Iris pigment epithelial cell (primary cell): ENCODE results near the gene NBPF1.
"Not testable (repeated sequence)": the region's sequence is repeated elsewhere in the genome, so short reads cannot be mapped to it uniquely, and the experiment has no call there.

Experiments
- DNase-seq: peaks from one replicate; pipeline ENCODE4 v3.0.0-alpha.2; 2011; ENCODE audit warnings: low read depth

Gene NBPF1

GRCh38 chr1:16613185-16614147, at the start of gene NBPF1:
TSS of gene NBPF1 (minus strand) at chr1:16613564.
- DNase-seq: peak; percentile 99

- DNase-seq: not testable (repeated sequence)
These were observed 44.9 kb upstream of the NBPF1 start for GRCh38 chr1:16658234-16658633.

- not testable (repeated sequence) for DNase-seq
These were observed 43.8 kb upstream of the NBPF1 start for GRCh38 chr1:16656981-16657683.

GRCh38 chr1:16656574-16656973, 43.2 kb upstream of the NBPF1 start:
- DNase-seq: not testable (repeated sequence)

GRCh38 chr1:16651560-16651959, 38.2 kb upstream of the NBPF1 start:
- not testable (repeated sequence) for DNase-seq

- DNase-seq: not testable (repeated sequence)
These were observed 36.6 kb upstream of the NBPF1 start for GRCh38 chr1:16649960-16650359.

GRCh38 chr1:16649390-16649789, 36.0 kb upstream of the NBPF1 start:
- not testable (repeated sequence) for DNase-seq

GRCh38 chr1:16648756-16649155, 35.4 kb upstream of the NBPF1 start:
- not testable (repeated sequence) for DNase-seq

- not testable (repeated sequence) for DNase-seq
These were observed 34.9 kb upstream of the NBPF1 start for GRCh38 chr1:16648250-16648649.

GRCh38 chr1:16647179-16648176, 34.1 kb upstream of the NBPF1 start:
- not testable (repeated sequence) for DNase-seq

GRCh38 chr1:16646716-16647115, 33.4 kb upstream of the NBPF1 start:
- DNase-seq: not testable (repeated sequence)

GRCh38 chr1:16646061-16646664, 32.8 kb upstream of the NBPF1 start:
- not testable (repeated sequence) for DNase-seq

- not testable (repeated sequence) for DNase-seq
These were observed 32.1 kb upstream of the NBPF1 start for GRCh38 chr1:16645271-16646060.

GRCh38 chr1:16644482-16645270, 31.3 kb upstream of the NBPF1 start:
- DNase-seq: peak; percentile 98

- DNase-seq: no peak
These were observed 30.8 kb upstream of the NBPF1 start for GRCh38 chr1:16644193-16644481.

- peak; percentile 45 for DNase-seq
These were observed 30.3 kb upstream of the NBPF1 start for GRCh38 chr1:16643476-16644192.

GRCh38 chr1:16643001-16643411, 29.6 kb upstream of the NBPF1 start:
- not testable (repeated sequence) for DNase-seq

- not testable (repeated sequence) for DNase-seq
These were observed 28.9 kb upstream of the NBPF1 start for GRCh38 chr1:16642025-16642966.
